ENCODE results near the gene NEURL4. TPM values are rescaled to one million over a fixed set of nuclear protein-coding genes. Genes with fewer than 3 reads are reported as not detected.

Gene NEURL4
- total and polyA plus RNA-seq, 2 donors (not counting 3 experiments of a cell fraction or from before 2014, with no cell fraction given) = 32.0 to 44.9 TPM

- H3K27ac ChIP-seq (ENCODE audit: insufficient read depth, low read depth, low read length) = no peak overlapping the region
- no peak overlapping the region for H3K9ac ChIP-seq (replicated peaks; ENCODE audit: extremely low read depth, insufficient read depth, low read length)
- DNase-seq (ENCODE audit: low read depth, low spot score) = no peak
- H3K27me3 ChIP-seq (ENCODE audit: control insufficient read depth in 2 of 2, insufficient read depth in 2 of 2, low read length in 2 of 2) = peaks cover 5 to 13% of the 10 kb centered on the region in 2 experiments
- H4K20me1 ChIP-seq (replicated peaks; ENCODE audit: control insufficient read depth, extremely low read depth, insufficient read depth, low read length) = no peaks in the 10 kb centered on the region
- H3K9me3 ChIP-seq (replicated peaks; ENCODE audit: control insufficient read depth, insufficient read depth, low read length) = no peaks in the 10 kb centered on the region
- peak; percentile 12 for FAIRE-seq
- peaks cover 9% of the 10 kb centered on the region for H3K4me1 ChIP-seq (ENCODE audit: control insufficient read depth, extremely low read depth, insufficient read depth, low read length)
- no peak for TF ChIP-seq EZH2 (IDR thresholded peaks at IDR 0.05; ENCODE audit: borderline replicate concordance, low read depth, low read length, severe bottlenecking)
- intact Hi-C loops (cut with micrococcal nuclease) = no loop called here
- dilution Hi-C loops (cut with MboI; ENCODE audit: extremely low pct_ligation_motif_present, low sequenced_read_pairs) = no loop called here
- no peak overlapping the region for H3K4me3 ChIP-seq (replicated peaks in 1 of 3; ENCODE audit: insufficient read depth in 1 of 3, low read depth in 1 of 3, low read length in 3 of 3)
- ChIA-PET POLR2A (no interaction called here), CTCF (interaction anchor here (1.2 to 10.2 kb wide), 2 partner anchors 14 to 106 kb away, joined by 3 to 170 read pairs; no protein-coding TSS in a partner anchor)
- H3K4me2 ChIP-seq (ENCODE audit: insufficient read depth, low read length) = no peak overlapping the region
- no peaks in the 10 kb centered on the region for H3K79me2 ChIP-seq (ENCODE audit: control insufficient read depth, insufficient read depth, low read length)
- H3K36me3 ChIP-seq (ENCODE audit: control insufficient read depth in 2 of 2, extremely low read depth in 1 of 2, insufficient read depth in 2 of 2, low read length in 2 of 2) = no peaks in the 10 kb centered on the region
- H2AFZ ChIP-seq (ENCODE audit: low read depth, low read length) = no peak overlapping the region
- no peaks in the 10 kb centered on the region for H3K9me1 ChIP-seq (replicated peaks; ENCODE audit: control insufficient read depth, extremely low read depth, insufficient read depth, low read length)
- BruUV-seq (replicated peaks) = no TSS peak
Observed at GRCh38 chr17:7282752-7283321, 46.3 kb downstream of the NEURL4 start.

GRCh38 chr17:7281953-7282751 is 47.0 kb downstream of the NEURL4 start:
- peak overlapping the region; percentile 76 for H2AFZ ChIP-seq (ENCODE audit: low read depth, low read length)
- no TSS peak for BruUV-seq (replicated peaks)
- H3K4me2 ChIP-seq (ENCODE audit: insufficient read depth, low read length) = peak overlapping the region; percentile 62

More at GRCh38 chr17:7281953-7282751, 47.0 kb downstream of the NEURL4 start:
- H3K4me1 ChIP-seq (ENCODE audit: control insufficient read depth, extremely low read depth, insufficient read depth, low read length) = peaks cover 9% of the 10 kb centered on the region
- H3K9me1 ChIP-seq (replicated peaks; ENCODE audit: control insufficient read depth, extremely low read depth, insufficient read depth, low read length) = no peaks in the 10 kb centered on the region
- H3K9me3 ChIP-seq (replicated peaks; ENCODE audit: control insufficient read depth, insufficient read depth, low read length) = no peaks in the 10 kb centered on the region
- CTCF ChIA-PET = interaction anchor here (0.6 to 10.2 kb wide), 6 partner anchors 9 to 220 kb away, joined by 3 to 170 read pairs (median 4); partner anchors contain the start of gene GPS2
- DNase-seq (ENCODE audit: low read depth, low spot score) (no peak), FAIRE-seq (no peak)
- no peak overlapping the region for H3K9ac ChIP-seq (replicated peaks; ENCODE audit: extremely low read depth, insufficient read depth, low read length)
- peaks cover 5 to 9% of the 10 kb centered on the region in 2 experiments for H3K27me3 ChIP-seq (ENCODE audit: control insufficient read depth in 2 of 2, insufficient read depth in 2 of 2, low read length in 2 of 2)
- no peaks in the 10 kb centered on the region for H3K36me3 ChIP-seq (ENCODE audit: control insufficient read depth in 2 of 2, extremely low read depth in 1 of 2, insufficient read depth in 2 of 2, low read length in 2 of 2)
- H4K20me1 ChIP-seq (replicated peaks; ENCODE audit: control insufficient read depth, extremely low read depth, insufficient read depth, low read length) = no peaks in the 10 kb centered on the region
- dilution Hi-C loops (cut with MboI; ENCODE audit: extremely low pct_ligation_motif_present, low sequenced_read_pairs) = no loop called here
- no peaks in the 10 kb centered on the region for H3K79me2 ChIP-seq (ENCODE audit: control insufficient read depth, insufficient read depth, low read length)
- H3K27ac ChIP-seq (ENCODE audit: insufficient read depth, low read depth, low read length) = no peak overlapping the region
- POLR2A ChIA-PET = no interaction called here
- H3K4me3 ChIP-seq (replicated peaks in 1 of 3; ENCODE audit: insufficient read depth in 1 of 3, low read depth in 1 of 3, low read length in 3 of 3) = peak overlapping the region in 1 of 3 experiments; percentile 28
- no peak for TF ChIP-seq POLR2AphosphoS5 (IDR thresholded peaks at IDR 0.05; ENCODE audit: insufficient read depth, low read depth, low read length)
- no peak for TF ChIP-seq MYC (IDR thresholded peaks at IDR 0.05; ENCODE audit: low read depth, low read length)
- TF ChIP-seq MAX (IDR thresholded peaks at IDR 0.05; ENCODE audit: insufficient read depth, insufficient read length) = no peak
- TF ChIP-seq EZH2 (IDR thresholded peaks at IDR 0.05; ENCODE audit: borderline replicate concordance, low read depth, low read length, severe bottlenecking) = peak; percentile 70
- no peak for TF ChIP-seq FOS (IDR thresholded peaks at IDR 0.05; ENCODE audit: borderline replicate concordance, insufficient read depth, low read length)
- intact Hi-C loops (cut with micrococcal nuclease) = loop anchor here (1.0 to 2.0 kb wide), 2 partner anchors 30 to 39 kb away; partner anchors contain the start of genes ELP5 and GABARAP

All from endothelial cell of umbilical vein (primary cell).